HG03442 (cell line): ENCODE data around the gene NRXN3.

Experiments
- ATAC-seq: cut with Tn5 transposase; IDR thresholded peaks from one replicate; pipeline ENCODE4 v1.9.1; 2021; ENCODE audit warnings: mild to moderate bottlenecking, moderate library complexity; ENCODE audit not compliant: unreplicated experiment

The NRXN3 gene

DNA sequence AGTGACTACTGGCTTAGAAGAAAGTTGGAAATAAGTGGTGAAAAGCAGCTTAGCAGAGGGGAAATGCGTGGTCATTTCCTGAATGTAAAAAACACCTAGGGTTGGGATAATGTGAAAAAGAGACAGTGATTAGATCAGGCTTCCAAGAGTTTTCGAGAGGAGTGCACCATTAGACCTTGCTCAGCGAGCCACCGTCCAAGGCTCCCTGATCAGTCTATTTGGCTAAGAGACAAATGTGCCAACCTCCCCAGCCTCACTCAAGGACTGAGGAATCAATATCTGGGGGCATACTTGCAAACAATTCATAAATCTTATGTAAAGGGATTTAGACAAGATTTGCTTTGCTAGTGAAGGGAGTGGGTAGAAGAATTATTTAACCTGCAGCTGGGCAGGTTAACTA lies 594.5 kb downstream of the NRXN3 start:
- ATAC-seq: no peak

DNA sequence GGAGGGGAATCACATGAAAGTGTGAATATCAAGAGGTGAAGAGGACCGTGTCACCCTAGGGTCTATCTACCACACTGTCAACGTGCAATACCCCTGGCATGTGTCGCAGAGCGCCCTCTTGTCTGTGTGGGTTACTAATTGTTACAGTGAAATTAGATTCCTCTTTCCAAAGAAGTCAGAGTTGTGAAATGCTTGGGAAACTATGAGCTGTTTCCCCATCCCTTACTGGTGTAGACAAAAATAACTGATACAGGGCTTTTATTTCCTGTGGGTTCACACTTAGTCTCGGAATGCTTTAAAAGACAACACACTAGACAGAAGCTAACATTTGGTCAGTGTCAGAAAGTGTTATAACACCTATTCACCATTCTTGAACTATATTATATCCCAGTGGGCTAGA lies 597.3 kb downstream of the NRXN3 start:
- ATAC-seq: no peak

DNA sequence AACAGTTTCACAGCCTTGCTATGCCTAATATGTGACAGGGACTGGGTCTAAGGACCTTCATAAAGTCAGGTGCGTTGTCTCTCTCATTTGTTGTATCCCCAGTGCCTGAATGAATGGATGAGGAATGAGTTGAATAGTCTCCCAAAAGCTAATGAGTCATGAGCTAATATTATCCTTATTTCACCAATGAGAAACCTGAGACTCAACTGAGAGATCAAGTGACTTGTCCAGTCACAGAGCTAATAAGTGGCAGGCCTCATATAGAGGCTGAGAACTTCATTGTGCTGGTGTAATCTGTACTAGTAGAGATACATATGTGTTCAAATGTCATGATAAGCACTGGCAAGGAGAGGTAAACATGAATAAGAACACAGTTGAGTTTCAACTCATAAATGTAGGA lies 612.4 kb downstream of the NRXN3 start:
- ATAC-seq: no peak

DNA sequence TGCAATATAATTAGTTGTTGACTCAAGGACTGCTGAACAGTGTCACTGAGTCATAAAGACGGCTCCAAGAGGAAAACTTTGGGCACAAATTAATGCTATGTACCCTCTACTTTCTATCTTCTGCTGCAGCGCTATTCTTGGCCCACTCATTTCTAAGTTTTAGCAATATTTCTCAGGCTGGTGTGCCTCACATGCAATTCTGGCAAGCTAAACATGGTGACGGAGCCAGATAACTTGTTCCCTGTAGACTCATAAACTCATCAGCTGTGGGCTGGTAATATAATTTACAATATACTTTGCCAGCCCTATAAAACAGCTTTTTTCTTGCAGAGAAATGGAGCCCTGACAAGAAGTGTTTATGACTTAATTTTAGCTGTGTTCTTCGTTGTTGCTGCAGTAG lies 615.1 kb downstream of the NRXN3 start:
- no peak for ATAC-seq

DNA sequence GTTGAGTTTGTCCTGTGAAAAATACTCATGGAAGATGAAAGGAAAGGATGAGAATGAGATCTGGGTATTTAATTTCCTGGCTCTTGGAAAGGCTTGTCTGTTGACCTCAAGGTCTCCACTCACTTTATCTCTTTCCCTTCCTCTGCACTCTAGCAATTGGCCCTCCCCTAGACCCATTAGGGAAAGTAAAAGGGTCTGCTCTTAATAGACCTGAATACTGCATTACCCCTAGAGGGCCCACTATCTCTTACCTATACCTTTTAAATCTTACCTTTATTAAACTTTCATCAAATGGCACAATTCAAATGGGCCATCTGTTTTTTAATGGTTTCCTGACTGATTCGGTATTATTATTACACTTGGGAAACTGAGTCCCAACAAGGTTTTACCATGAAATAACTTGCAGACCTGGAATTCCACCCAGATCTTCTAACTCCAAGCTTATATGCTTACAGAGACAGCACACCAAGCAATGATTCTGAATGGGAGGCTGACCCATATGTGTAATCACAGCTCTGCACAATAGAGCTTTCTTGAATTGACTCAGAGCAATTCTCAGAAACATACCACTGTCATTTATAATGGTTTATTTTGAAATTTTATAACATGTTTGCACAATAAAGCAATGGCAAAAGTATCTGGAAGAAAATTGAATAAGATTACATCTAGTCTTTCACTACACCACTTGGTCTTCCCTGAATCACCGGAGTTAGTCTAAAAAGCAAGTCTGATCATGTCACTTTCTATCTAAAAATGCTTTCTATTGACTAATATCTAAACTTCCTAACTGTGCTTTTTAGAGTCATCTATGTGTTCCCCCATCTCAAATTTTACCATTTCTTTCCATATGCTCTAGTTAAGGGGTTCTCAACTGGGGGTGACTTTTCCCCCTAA lies 618.5 kb downstream of the NRXN3 start:
- ATAC-seq: peak; percentile 52

DNA sequence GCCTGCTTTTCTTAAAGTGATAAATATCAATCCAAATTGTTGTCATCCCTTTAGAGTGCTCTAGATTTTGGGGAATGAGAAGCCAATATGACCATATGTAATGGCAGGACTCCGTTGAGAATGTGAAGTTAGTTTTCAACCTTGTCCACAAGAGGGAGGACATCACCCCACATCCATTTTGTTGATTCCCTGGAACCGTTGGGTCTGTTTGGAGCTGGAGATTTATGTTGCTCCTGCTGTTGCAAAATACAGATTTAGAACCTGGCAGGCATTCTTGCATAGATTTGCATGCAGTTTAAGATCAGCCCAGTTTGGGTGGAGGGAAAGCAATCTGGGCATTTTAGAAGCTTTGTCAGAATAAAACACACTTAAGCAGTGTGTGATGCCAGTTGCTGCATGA lies 620.1 kb downstream of the NRXN3 start:
- no peak for ATAC-seq

DNA sequence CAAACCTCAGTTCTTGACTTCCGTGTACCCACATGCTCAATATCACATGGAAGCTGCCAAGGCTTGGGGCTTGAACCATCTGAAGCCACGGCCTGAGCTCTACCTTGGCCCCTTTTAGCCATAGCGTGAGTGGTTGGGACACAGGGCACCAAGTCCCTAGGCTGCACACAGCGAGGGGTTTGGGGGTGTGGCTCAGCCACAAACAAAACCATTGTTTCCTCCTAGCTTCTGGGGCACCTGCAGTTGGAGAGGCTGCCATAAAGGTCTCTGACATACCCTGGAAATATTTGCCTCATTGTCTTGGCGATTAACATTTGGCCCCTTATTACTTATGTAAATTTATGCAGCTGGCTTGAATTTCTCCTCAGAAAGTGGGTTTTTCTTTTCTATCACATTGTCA lies 628.6 kb downstream of the NRXN3 start:
- ATAC-seq: no peak

DNA sequence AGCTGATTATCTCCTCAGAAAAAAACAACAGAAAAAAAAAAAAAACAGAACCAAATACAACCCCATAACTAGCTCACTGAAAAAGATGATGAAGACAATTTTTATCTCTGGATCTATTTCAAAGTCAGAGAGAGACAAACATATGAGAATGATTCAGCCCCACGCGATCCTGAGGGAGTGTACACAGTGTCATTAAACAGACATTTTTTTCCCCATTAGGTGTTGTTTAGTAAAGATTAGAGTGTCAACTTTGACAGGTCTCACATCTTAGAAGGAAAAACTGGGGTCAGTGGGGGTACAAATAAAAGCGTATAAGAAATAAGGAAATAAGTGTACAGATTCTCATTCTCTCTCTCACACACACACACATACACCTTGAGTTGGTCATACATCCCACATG lies 635.4 kb downstream of the NRXN3 start:
- ATAC-seq: no peak

DNA sequence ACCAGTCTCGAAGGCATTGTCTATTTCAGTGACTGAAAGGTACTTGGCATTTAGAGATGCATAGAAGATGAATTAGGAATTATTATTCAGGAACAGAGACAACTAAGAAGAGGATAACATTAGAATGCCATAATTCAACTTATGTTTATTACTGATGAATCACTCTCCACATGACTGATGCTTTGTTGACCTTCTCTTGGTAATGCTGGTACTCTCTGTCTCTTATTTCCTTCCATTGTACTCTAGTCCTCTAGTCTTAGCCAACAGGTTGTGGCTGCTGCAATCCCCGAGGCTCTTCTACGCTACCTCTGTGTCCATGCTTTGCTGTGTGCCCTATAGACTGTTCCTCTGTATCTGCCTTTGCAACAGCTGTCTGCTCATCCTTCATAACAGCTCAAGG lies 652.9 kb downstream of the NRXN3 start:
- ATAC-seq: no peak

DNA sequence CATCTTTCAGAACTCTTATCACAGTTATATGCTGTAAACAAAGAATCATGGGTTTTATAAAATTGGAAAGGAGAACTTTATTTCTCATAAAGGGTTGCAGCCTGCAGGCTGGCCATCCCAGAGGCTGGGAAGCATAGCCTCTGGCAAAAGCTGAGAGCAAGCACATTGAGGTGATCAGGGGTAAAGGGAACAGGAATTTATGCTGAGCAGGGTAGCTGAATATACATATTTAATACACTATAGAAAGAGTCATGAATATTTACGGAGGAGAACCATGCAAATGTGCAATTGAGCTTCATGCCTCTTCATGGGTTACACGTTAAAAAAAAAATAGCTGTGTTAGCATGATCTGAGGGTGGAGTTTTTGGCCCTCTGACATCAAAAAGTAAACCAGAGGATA lies 653.3 kb downstream of the NRXN3 start:
- ATAC-seq: no peak

DNA sequence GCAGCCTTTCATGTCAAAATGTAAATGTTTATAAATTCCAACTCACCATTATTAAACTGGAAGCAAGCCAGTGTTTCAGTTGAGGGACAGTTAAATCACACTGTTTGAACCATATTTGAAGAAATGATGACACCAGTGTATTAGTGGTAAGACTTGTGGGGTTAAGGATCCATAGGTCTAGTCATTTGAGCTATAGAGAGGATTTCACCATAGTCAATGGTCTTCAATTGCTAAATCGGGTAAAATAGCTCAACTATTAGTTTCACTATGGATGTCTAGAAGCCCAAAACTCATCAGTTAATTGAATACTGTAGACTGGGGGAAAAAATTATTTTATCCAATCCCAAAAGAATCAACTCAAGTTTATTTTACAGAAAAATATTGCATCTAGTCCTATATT lies 659.1 kb downstream of the NRXN3 start:
- ATAC-seq: no peak

DNA sequence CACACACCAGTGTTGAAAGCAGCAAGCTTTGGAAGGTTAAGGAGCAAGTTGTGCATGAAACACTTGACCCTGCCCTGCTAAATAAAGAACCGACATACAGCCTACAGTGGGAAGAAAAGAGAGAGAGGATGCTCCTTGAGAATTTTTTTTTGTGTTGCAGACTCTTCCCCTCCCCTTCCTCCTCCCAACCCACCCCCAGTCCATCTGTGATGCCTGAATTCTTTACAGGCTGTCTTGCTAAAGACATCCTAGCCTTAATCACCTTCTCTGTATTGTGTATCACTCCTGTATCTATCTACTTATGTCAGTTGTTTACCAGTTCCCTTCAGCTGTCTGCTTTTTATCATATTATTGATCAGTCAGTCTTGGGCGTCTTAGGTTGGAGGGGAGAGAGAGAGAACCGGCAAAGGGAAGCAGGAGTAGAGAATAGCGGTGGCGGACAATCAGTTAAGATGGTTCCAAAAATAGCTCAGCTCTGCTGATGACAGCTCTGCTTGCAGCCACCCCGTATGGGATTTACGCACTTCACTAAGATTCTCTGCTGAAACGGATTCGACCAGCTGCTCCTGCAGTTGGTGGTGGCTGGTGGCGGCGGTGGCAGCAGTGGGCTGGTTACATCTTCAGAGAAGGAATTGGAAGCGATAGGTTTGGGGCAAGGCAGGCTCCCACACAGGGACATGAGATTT lies 664.7 kb downstream of the NRXN3 start:
- ATAC-seq: no peak

DNA sequence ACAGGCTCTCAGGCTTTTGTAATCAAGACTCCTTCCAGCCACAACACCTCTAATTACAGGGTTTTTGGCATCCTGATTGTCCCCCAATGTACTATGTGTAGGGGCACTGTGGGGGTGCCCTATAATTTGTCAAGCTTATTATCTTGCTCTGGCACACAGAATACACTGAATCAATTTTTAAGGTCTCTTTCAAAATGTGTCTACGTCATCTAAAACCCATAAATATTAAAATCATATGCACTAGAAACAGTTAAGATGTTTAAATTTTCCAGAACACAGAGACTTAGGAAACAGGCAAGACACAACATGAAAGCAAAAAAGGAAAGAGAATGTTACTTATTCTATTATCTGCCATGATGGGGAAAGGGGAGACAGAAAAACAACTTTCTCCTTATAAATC lies 665.7 kb downstream of the NRXN3 start:
- no peak for ATAC-seq

DNA sequence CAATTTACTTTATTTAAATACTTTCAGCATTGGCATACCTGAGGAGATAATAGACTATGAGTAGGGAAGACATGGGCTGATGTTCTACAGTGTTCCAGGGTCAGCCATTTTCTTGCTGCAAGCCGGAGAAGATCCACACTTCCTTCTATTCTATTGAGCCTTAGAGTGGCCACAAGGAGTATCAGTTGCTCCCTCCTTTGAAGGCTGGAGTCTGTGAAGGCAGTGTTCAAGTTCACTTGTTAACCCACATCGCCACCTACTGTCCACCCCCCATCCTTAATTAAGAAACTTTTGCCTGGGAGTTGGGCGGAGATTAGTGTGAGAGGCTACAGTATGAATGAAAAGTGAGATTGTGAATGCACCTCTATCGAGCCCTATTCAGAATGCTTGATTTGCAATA lies 666.6 kb downstream of the NRXN3 start:
- peak; percentile 77 for ATAC-seq

DNA sequence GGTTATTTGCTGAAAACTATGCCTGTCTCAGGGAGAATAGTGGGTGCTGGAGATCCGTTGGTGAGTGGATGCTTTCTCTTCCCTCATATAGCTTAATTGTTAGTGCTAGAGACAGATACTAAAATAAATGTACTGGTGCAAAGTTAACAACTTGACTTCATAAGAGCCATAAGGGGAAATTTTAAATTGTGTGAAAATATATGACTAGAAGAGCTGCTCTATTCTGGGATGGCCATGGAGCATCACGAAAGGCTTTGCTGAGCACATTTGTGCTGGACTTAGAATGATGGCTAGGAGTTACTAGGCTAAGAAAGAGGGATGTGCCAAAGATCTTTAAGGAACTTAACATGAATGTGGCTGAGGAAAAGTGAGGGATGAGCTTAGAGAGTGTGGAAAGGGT lies 668.8 kb downstream of the NRXN3 start:
- no peak for ATAC-seq

DNA sequence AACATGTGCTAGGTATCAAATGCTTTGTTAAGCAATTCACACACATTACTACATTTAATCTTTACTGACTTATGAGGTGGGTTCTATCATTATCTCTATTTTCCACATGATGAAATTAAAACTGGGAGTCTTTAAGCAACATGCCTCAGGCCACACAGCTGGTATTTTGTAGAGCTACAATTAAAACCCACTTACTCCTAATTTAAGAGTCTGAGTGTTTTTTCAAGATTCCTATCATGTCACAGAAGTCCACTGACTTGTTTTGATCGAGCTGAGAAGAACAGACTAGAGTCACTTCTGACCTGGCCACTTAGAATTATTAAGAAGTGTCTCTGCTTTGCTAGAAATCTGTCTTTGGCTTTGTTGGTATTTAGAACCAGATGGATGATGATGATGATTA lies 670.7 kb downstream of the NRXN3 start:
- ATAC-seq: no peak

DNA sequence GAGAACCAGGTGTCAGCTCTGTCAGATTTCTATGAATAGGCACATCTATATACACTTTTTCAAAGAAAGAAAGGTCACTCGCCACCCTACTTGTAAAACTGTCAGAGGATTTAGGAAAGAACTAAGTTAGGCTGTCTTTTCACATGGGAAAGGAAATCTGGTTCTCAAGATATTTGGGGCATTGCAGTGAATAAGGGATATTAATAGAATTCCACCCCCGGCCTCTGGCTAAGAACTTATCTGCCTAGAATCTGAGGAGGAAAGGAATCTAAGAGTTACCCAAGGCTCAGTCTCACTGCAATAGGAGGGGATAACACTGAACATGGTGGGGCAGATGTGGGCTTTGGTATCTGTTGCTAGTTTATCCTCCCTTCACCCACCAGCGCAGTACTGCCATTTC lies 677.6 kb downstream of the NRXN3 start:
- no peak for ATAC-seq

DNA sequence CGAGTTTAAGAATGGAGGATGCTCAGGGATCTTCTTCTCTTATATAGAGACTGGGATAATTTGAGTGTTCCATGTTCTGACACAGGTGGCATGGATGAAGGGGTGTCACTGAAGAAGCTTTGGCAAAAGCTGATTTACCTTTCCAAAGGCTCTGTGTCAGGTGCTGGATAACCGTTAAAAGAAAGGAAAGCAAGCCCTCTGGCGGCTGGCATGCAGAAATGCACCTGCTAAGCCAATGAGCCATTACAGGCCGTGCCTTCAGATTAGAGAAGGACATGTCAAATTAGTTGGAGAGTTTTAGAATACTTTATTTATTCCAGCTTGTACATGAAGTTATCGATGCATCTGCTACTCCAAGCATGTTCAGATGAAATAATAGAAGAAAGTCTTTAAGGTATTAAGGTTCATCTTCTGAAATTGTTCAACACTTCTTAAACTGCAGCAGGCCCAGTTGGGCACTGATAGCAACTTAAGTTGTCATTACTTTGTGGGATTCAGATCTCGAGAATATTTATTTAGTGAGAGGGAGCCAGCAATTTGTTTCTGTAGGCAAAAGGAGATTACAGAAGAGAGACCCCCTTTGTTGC lies 678.2 kb downstream of the NRXN3 start:
- peak; percentile 97 for ATAC-seq

DNA sequence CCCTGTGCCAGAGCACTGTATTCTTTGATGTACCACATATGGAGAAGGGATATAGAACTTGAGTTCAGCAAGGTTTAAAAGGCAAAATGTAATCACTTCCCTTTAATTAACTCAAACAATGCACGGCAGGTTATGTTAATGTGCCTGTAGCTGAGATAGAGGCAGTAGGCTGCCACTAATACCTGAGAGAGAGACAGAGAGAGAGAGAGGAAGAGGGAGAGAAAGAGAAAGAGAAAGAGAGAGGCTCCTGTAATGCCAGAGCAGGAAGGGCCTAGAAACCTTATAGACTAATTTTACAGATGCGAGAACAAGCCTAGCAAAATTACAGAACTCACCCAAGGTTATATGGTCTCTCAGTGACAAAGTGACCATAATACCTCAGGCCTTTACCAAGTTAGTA lies 679.8 kb downstream of the NRXN3 start:
- ATAC-seq: no peak

DNA sequence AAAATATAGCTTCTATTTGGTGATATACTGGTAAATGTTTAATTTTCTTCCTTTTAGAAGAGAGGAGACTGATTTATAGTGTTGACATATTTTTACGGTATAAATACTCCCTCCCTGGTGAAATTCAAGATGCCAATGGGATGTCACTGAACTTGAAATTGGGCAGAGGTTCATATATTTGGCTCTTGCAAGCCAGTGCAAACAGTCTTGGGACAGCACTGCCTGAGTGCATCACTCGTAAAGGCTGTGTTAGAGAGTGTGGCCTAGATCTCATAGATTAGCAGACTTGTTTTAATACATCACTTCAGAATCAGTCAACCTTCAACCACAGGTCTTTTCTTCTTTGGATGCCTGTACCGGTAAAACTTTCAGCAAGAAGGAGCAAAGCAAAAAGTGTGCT lies 681.0 kb downstream of the NRXN3 start:
- ATAC-seq: no peak

DNA sequence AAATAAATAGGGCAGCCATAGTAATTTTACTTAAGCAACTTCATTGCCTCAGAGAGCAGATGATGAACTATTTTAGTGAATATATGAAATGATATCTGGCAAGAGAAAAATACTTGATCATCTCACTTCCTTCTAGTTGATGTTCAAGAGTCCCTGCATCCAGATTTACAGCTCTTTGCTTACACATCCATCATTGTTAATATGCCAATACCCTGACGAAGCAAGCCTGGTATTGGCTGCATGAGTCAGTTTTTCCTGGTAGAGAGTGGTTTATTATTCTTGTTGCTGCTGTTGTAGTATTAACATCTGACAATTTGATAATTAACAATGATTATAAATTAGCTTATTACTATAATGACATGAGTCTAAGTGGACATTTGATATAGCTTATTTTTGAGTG lies 681.9 kb downstream of the NRXN3 start:
- ATAC-seq: no peak

DNA sequence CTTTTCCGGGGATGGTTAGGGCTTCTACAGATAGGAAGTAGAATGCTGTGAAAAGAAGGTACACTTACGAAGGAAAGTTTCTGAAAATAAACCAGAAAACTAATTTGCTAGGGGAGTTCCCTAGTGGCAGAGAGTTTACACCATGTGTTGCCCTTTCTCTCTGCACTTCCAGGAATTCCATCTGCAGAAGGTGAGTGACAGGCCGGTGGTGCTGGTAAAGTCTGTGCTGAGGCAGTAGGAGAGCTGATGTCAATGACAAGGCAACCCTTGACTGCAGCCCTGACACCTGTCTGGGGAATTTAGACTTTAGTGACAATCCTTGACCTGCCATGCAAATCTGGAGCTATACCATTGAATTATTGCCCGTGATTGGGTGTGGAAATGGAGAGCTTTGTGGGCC lies 687.8 kb downstream of the NRXN3 start:
- ATAC-seq: no peak
